GM12801 (cell line): ENCODE data around the gene GPR4.

Source experiments
- CTCF ChIP-seq: IDR thresholded peaks from one replicate; pipeline ENCODE4 v1.5.1; 2011; ENCODE audit warnings: control low read depth; ENCODE audit not compliant: insufficient read length; ENCODE audit errors: extremely low read depth

GPR4 gene

DNA sequence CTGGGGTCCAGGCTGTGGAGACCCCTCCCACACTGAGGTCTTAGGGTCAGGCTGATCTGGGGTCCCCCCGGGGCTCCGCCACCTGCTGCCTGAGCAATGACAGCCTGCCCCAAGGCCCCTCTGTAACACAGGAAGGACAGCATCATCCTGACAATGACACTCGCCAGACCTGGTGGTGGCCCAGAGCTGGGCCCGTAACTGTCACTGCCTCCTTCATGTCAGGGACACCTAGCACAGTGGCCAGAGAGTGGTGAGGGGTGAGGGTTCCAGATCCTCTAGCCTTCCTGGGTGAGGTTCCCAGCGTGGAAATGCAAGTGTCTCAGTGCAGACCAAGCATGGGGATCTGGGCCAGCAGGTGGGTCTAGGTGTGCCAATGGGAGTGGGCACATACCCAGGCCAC is 45.2 kb downstream of the GPR4 start:
- no peak for TF ChIP-seq CTCF

DNA sequence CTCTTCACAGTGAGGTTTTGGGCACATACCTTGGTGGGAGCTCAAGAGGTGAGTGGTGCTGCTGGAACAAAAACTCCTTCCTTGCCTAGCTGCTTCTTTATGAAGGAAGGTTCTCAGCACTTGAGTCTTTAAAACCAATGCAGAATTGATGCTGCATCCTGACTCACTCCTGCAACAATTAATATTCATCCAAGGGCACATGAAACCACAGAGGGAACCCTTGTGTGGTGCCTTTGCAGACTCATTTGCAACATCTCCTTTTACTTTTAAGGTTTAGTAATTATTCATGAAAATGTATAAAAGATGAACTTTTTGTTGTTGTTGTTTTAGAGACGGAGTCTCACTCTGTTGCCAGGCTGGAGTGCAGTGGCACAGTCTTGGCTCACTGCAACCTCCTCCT is 47.5 kb downstream of the GPR4 start:
- TF ChIP-seq CTCF, result no peak

DNA sequence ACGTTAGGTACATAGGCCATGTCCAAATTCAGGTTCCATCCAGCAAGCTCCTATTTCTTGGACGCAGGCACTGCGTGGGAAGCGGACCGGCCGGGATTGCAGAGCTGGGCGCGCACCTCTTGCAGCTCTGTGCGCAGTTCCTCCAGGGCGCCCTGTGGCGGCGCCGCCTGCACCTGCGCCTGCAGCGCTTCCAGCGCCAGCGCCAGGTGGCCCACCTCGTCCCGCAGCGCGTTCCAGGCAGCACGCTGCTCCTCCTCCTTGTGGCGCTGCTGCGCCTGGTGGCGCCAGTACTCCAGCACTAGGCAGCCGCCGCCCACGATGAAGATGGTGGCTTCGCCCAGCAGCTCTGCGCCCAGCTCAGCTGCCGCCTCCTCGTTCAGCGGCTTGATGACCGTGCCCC is 48.5 kb downstream of the GPR4 start:
- no peak for TF ChIP-seq CTCF

DNA sequence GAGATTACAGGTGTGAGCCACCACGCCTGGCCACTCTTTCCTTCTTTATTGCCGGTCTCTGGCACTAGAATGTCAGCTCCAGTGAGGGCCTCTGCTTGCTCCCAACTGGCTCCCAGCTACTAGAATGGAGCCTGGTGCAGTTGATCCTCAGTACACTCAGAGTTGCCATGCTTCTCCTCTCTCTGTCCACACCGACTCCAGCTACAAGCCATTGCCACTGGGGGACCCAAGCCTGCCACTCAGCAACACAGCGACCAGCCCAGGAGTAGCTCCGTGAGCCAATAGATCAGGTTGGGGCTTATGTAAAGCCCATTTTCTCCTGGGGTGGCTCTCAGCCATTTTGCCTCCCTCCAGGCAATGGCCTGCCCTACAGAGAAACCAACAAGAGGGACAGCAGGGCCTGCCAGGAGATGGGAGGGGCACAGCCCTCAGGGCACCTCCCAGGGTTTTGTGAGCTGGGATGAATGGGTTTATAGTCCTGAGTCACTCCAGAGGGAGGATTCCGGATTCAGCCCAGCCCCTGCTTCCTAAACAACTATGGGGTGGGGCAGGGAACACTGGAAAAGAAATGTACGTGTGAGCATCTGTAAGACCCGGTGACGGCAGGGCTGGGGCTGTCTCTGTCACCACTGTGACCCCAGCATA is 53.9 kb downstream of the GPR4 start:
- TF ChIP-seq CTCF, result no peak

- no peak for TF ChIP-seq CTCF
Measured at GRCh38 chr19:45547211-45547770, 54.7 kb downstream of the GPR4 start.

DNA sequence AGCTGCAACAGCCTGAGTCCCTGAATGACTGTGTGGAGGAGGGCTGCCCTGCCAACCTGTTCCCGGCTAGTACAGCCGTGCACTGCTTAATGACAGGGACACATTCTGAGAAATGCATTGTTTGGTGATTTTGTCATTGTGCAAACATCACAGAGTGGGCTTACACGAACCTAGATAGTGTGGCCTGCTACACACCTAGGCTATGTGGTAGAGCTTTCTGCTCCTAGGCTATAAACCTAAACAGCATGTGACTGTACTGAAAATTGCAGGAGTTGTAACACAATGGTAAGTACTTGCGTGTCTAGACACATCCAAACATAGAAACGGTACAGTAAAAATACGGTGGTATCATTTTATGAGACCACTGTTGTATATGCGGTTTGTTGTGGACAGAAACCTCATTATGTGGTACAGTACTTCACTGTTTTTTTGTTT is 59.8 kb downstream of the GPR4 start:
- TF ChIP-seq CTCF, result no peak
